ENCODE measurements around the gene ARHGEF16. TPM values are rescaled to one million over a fixed set of nuclear protein-coding genes. Genes with fewer than 3 reads are reported as not detected.

The ARHGEF16 gene
- total RNA-seq, 2 experiments from 2014 or later: not detected

DNA sequence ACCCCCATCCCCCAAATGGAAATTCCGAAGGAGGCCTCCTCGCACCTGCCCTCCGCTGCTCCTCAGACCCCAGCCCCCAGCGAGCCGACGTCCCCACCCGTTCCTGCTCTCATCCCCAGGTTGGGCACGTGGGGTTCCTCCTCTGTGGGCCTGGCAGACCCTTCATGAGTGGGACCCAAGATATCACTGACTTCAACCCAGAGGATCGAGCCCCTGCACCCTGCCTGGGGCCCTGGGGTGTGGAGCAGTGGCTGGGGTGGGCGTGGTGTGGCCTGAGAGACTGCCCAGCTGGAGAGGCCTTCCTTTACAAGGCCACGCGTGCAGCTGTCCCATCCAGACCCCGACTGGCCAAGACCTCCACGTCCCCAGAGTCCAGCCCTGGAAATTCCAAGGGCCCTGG lies 17.6 kb upstream of the ARHGEF16 start:
- no peaks in the 10 kb centered on the region for H3K4me1 Mint-ChIP-seq
- ATAC-seq (ENCODE audit: low read depth): no peak
- DNase-seq: no peak
- peaks cover 5% of the 10 kb centered on the region for H3K27me3 Mint-ChIP-seq
- no peaks in the 10 kb centered on the region for H3K36me3 Mint-ChIP-seq
- H3K9me3 Mint-ChIP-seq: no peaks in the 10 kb centered on the region
- H3K4me3 Mint-ChIP-seq: no peak overlapping the region
- no peak overlapping the region for H3K27ac Mint-ChIP-seq
- POLR2A ChIA-PET: no interaction called here

DNA sequence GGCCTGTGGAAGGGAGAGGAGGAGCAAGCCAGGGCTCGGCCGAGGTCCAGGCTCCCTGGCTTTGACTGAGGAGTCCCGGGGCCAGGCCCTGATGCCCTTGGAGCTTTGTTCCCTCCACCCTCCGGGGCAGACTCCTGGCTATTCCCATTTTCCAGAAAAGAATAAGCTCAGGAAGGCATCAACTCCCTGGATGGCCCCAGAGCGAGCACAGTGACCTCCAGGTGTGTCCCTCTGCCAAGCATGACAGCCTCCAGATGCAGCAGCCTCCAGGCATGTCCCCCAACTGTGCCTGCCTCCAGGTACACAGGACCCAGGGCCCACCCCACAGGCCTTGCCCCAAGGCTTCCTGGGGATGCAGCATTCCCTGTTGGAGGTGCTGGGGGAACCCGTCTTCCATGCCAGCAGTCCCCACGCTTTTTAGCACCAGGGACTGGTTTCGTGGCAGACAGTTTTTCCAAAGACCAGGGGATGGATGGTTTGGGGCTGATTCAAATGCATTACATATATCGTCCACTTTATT lies 15.7 kb upstream of the ARHGEF16 start:
- Mint-ChIP-seq H3K27ac (no peak overlapping the region), H3K9me3 (no peaks in the 10 kb centered on the region), H3K36me3 (no peaks in the 10 kb centered on the region), H3K4me3 (no peak overlapping the region), H3K27me3 (peaks cover 6% of the 10 kb centered on the region), H3K4me1 (no peaks in the 10 kb centered on the region)
- POLR2A ChIA-PET: no interaction called here
- no peak for ATAC-seq (ENCODE audit: low read depth)
- no peak for DNase-seq

DNA sequence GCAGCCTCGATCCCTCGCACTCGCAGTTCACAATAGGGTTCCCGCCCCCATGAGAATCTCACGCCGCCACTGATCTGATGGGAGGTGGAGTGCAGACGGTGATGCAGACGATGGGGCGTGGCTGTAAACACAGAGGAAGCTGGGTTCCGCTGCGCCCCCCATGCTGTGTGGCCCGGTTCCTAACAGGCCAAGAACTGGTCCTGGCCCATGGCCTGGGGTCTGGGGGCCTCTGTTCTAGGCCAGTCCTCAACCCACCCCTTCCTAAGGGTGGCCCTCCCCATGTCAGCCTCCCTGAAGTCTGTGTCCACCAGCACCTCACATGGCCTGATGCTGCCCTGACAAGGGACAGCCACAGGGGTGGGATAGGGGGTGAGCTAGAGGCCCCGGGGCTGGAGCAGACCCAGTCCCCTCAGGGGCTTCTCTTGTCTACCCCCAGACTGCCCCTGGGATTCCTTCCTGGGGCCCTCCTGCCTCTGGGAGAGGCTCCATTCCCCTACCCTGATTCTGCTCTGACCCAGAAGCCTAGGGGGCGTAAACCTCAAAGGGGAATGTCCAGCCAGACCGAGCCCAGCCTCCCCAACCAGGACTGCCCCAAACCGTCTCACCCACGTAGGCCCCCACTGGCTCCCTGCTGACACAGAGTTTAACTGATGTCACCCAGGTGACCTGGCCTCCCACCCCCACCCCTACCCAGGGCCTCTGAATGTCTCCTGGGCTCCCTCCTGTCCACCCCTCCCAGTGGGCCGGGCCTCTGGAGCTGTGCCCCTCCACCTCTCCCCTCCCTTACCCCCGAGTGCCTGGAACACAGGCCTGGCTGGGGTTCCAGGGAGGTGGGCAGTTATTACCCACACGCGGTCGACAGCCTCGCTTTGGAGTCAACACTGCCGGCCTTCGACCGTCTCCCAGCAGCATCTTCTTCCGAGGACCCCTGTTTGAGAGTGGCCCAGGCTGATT lies 14.8 kb upstream of the ARHGEF16 start:
- Mint-ChIP-seq H3K9me3 (no peaks in the 10 kb centered on the region), H3K4me3 (no peak overlapping the region), H3K27ac (no peak overlapping the region), H3K36me3 (no peaks in the 10 kb centered on the region), H3K4me1 (no peaks in the 10 kb centered on the region), H3K27me3 (peaks cover 6% of the 10 kb centered on the region)
- ATAC-seq (ENCODE audit: low read depth): no peak
- POLR2A ChIA-PET: no interaction called here
- DNase-seq: no peak

DNA sequence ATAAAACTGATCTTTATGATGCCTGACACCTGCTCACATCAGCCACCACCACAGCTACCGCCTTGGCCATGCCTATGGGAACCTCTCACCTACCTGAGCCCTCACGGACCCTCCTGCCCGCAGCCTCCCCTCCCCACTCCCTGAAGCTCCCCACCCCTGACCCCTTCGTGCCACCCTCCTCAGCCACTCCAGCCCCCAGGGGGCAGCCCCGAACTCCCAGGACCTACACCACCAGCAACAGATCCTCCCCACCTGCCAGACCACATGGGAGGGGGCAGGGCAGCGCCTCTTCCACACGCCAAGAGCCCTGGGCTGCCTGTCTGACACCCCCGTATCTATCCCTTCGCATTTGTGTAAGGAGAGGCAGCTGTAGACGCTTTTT lies 14.2 kb upstream of the ARHGEF16 start:
- ATAC-seq (ENCODE audit: low read depth) (no peak), DNase-seq (no peak)
- H3K27ac Mint-ChIP-seq: no peak overlapping the region
- no peaks in the 10 kb centered on the region for H3K9me3 Mint-ChIP-seq
- H3K4me1 Mint-ChIP-seq: no peaks in the 10 kb centered on the region
- H3K36me3 Mint-ChIP-seq: no peaks in the 10 kb centered on the region
- no peak overlapping the region for H3K4me3 Mint-ChIP-seq
- POLR2A ChIA-PET: no interaction called here
- H3K27me3 Mint-ChIP-seq: peaks cover 6% of the 10 kb centered on the region

DNA sequence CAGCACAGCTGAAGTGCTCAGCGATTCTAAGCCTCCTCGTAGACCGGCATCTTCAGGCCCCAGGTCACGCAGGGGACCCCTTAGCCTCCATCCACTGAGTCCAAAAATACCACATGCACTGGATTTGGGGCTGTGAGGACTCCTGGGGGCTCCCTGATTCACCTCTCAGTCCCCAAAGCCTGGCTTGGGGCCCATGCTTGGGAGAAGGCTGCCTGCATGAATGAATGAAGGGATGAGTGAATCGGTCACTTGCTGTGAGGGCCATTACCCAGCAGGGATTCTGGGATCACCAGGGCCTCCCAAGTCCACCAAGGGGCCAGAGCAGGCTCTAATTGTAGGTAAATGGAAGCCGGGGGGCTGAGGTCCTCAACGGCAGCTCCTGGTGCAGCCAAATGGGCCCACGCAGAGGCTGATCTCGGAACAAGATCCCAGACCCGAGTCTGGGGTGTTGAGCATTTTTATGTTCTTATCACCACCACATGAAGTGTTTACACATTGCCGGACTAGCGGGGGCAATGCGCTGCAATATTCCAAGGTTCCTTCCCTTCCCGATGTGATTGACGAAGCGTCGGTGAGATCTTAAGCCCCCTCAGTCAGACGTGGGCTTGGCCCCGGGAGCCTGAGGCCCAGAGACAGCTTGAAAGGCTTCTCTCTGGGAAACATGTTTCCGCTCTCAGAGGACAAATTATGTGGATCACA lies 13.6 kb upstream of the ARHGEF16 start:
- no peaks in the 10 kb centered on the region for H3K9me3 Mint-ChIP-seq
- POLR2A ChIA-PET: no interaction called here
- H3K36me3 Mint-ChIP-seq: no peaks in the 10 kb centered on the region
- no peak overlapping the region for H3K27ac Mint-ChIP-seq
- no peaks in the 10 kb centered on the region for H3K4me1 Mint-ChIP-seq
- no peak for DNase-seq
- ATAC-seq (ENCODE audit: low read depth): no peak
- H3K4me3 Mint-ChIP-seq: no peak overlapping the region
- H3K27me3 Mint-ChIP-seq: peaks cover 6% of the 10 kb centered on the region

DNA sequence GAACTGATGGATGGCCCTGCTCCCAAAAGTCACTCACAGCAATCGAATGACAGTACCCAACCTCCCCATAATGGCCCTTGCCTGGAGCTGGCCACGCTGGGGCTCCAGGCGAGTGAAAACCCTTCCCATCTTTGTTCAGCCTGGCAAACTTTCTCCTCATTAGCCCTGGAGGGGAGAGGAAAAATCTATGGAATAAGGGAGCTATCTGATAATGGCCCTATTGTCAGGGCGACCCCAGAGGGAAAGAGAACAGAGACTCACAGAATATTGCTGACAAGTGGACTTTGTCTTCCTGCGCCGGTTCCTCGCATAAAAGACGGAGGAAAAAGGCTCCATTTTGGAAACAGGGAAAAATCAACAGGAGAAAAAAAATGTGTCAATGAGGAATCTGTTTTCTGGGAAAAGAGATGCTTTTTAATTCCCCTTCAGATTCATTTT lies 13.0 kb upstream of the ARHGEF16 start:
- Mint-ChIP-seq H3K4me1 (no peaks in the 10 kb centered on the region), H3K27ac (no peak overlapping the region), H3K9me3 (peaks cover 1% of the 10 kb centered on the region), H3K27me3 (peaks cover 6% of the 10 kb centered on the region), H3K4me3 (no peak overlapping the region), H3K36me3 (no peaks in the 10 kb centered on the region)
- DNase-seq: no peak
- no peak for ATAC-seq (ENCODE audit: low read depth)
- POLR2A ChIA-PET: no interaction called here

DNA sequence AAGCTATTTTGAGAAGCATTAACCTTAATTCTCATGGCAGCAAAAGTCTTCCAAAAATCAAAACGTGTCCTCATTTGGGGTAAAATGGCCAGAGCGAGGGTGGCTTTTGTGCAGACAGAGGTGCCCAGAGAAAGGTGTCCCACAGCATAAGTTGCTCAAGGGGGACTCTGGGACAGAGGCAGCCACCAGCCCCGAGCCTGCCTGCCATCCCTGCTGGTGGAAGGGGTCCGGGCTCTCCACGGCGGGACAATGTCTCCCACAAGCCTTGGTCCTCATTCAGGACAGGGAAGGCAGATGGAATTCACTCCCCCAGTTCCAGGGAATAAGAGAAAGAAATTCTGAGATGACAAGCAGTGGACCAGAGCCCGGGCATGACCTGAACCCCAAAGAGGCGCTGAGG lies 12.6 kb upstream of the ARHGEF16 start:
- Mint-ChIP-seq H3K27ac (no peak overlapping the region), H3K4me1 (no peaks in the 10 kb centered on the region), H3K9me3 (peaks cover 1% of the 10 kb centered on the region), H3K4me3 (no peak overlapping the region), H3K36me3 (no peaks in the 10 kb centered on the region), H3K27me3 (peaks cover 8% of the 10 kb centered on the region)
- POLR2A ChIA-PET: no interaction called here
- ATAC-seq (ENCODE audit: low read depth): no peak
- no peak for DNase-seq

DNA sequence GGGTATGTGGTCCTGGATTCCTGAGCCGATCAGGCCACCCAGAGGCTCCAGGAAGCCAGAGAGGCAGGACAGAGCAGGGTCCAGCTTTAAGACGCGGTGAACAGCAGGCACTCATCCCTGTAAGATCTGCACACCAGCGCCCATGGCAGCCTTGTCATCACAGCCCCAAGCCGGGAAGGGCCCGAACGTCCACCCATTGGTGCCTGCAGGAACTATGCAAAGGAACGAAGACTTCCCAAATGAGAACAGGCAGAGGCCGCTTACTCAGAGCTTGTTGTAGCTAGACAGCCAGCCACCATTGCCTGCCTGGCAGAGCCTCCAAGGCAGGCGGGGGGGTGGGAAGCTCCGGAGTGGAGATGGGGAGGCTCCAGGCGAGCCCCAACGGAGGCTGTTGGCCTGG lies 12.1 kb upstream of the ARHGEF16 start:
- H3K27ac Mint-ChIP-seq: no peak overlapping the region
- POLR2A ChIA-PET: no interaction called here
- H3K9me3 Mint-ChIP-seq: peaks cover 1% of the 10 kb centered on the region
- H3K4me1 Mint-ChIP-seq: no peaks in the 10 kb centered on the region
- H3K36me3 Mint-ChIP-seq: no peaks in the 10 kb centered on the region
- peaks cover 12% of the 10 kb centered on the region for H3K27me3 Mint-ChIP-seq
- H3K4me3 Mint-ChIP-seq: no peak overlapping the region
- ATAC-seq (ENCODE audit: low read depth): no peak
- no peak for DNase-seq

DNA sequence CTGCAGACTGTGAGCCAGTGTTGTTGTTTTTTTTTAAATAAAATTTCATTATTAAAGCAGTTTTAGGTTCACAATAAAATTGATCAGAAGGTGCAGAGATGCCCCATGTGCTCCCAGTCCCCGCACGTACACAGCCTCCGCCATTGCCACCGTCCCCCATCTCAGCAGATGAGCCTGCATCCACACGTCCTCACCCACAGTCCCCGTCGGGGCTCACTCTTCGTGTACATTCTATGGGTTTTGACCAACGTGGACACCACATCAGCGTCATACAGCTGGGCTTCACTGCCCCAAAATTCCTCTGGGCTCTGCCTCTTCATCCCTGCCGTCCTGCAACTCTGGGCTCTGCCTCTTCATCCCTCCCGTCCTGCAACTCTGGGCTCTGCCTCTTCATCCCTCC lies 11.6 kb upstream of the ARHGEF16 start:
- Mint-ChIP-seq H3K9me3 (peaks cover 1% of the 10 kb centered on the region), H3K36me3 (no peaks in the 10 kb centered on the region), H3K4me1 (no peaks in the 10 kb centered on the region), H3K27ac (no peak overlapping the region), H3K4me3 (no peak overlapping the region), H3K27me3 (peaks cover 13% of the 10 kb centered on the region)
- no peak for ATAC-seq (ENCODE audit: low read depth)
- DNase-seq: no peak
- POLR2A ChIA-PET: no interaction called here

DNA sequence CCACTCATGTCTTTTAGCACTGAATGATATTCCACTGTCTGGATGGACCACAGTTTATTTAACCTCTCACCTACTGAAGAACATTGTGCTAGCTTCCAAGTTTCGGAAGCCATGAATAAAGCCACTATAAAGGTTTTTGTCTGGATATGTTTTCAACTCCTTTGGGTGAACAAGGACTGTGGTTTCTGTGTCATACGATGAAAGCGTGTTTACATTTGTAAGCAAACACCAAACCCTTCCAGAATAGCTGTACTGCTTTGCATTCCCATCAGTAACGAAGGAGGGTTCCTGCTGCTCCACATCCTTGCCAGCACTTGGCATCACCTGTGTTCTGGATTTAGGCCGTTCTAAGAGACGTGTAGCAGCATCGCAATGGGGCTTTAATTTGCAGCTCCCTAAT lies 10.7 kb upstream of the ARHGEF16 start:
- ATAC-seq (ENCODE audit: low read depth): no peak
- Mint-ChIP-seq H3K27ac (no peak overlapping the region), H3K4me1 (no peaks in the 10 kb centered on the region), H3K9me3 (peaks cover 1% of the 10 kb centered on the region), H3K36me3 (no peaks in the 10 kb centered on the region), H3K4me3 (no peak overlapping the region), H3K27me3 (peaks cover 15% of the 10 kb centered on the region)
- no peak for DNase-seq
- POLR2A ChIA-PET: no interaction called here

DNA sequence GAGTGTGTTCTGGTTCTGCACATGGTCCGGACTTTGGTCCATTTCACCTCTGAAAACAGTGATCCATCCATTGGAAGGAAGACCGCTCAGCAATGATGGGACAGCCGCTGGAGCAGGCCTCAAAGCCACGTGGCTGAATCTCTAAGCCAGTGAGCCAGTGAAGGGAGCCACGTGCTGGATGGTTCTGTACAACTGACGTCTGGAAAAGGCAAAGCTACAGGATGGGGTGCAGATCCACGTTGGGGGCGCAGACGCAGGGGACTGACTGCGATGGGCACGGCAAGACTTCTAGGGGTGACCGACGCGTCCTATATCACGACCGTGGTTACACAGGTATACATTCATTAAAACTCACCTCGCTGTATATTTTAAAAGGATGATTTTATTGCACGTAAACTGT lies 10.2 kb upstream of the ARHGEF16 start:
- POLR2A ChIA-PET: no interaction called here
- Mint-ChIP-seq H3K27ac (no peak overlapping the region), H3K4me3 (no peak overlapping the region), H3K27me3 (peaks cover 15% of the 10 kb centered on the region), H3K36me3 (no peaks in the 10 kb centered on the region), H3K4me1 (no peaks in the 10 kb centered on the region), H3K9me3 (peaks cover 1% of the 10 kb centered on the region)
- ATAC-seq (ENCODE audit: low read depth): no peak
- DNase-seq: no peak

DNA sequence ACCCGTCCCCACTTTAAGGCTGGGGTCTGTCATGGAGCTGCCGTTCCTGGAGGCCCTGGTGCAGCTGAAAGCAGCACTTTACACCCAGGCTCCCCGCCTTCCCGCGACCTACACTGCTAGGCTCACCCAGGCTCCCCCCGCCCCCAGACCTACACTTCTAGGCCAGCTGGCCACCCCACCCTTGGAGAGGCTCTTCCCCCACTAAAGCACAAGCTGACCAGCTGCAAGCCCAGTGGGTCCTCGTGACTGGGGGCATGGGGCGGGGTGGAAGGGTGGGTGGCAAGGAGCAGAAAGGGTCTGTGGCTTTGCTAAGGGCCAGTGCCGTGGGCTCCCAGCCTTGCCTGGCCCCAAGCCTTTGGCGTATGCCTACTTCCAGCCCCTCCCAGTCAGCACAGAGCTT lies 9.7 kb upstream of the ARHGEF16 start:
- no peaks in the 10 kb centered on the region for H3K36me3 Mint-ChIP-seq
- no peak overlapping the region for H3K27ac Mint-ChIP-seq
- no peaks in the 10 kb centered on the region for H3K4me1 Mint-ChIP-seq
- peaks cover 1% of the 10 kb centered on the region for H3K9me3 Mint-ChIP-seq
- ATAC-seq (ENCODE audit: low read depth) (no peak), DNase-seq (no peak)
- H3K27me3 Mint-ChIP-seq: peaks cover 18% of the 10 kb centered on the region
- H3K4me3 Mint-ChIP-seq: no peak overlapping the region
- POLR2A ChIA-PET: no interaction called here

DNA sequence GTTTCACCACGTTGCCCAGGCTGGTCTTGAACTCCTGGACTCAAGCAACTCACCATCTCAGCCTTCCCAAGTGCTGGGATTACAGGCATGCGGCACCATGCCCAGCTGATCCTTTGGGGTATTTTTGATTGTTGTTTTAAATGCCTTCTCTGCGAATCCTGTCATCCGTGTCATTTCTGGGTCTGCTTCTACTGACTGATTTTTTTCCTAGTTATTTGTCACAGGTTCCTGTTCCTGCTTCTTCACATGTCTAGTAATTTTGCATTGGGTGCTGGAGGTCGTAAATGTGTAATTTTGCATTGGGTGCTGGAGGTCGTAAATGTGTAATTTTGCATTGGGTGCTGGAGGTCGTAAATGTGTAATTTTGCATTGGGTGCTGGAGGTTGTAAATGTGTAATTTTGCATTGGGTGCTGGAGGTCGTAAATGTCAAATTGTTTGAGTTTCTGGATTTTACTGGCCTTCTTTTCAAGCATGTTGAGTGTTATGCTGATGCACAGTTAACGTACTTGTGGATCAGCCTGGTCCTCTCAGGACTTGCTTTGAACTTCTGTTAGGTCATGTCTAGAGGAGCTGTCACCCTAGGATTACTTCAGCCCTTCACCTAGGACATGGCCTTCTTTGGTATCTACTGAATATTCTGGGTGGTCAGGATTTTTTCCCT lies 4.1 kb upstream of the ARHGEF16 start:
- Mint-ChIP-seq H3K4me3 (no peak overlapping the region), H3K36me3 (no peaks in the 10 kb centered on the region), H3K27me3 (peaks cover 18% of the 10 kb centered on the region), H3K9me3 (peaks cover 1% of the 10 kb centered on the region), H3K4me1 (no peaks in the 10 kb centered on the region), H3K27ac (no peak overlapping the region)
- ATAC-seq (ENCODE audit: low read depth) (no peak), DNase-seq (no peak)
- POLR2A ChIA-PET: interaction anchor here (0.7 kb wide), 1 partner anchor 81 kb away, joined by 3 read pairs; no protein-coding TSS in a partner anchor

All from activated naive CD8-positive, alpha-beta T cell treated with anti-CD3 and anti-CD28 coated beads, Interleukin-2, amount 10 ng/mL, durations not matched to agents 7 days and 5 days (primary cell).